OCI-LY1 (cell line): Measurements from ENCODE around the gene BMX.

Experiments
- CTCF ChIP-seq: fragments of 200-600 bp; sonication (generic), shearing (Covaris generic); IDR thresholded peaks from 2 replicates; pipeline ENCODE4 v1.5.1; 2017; ENCODE audit warnings: mild to moderate bottlenecking, antibody characterized with exemption, low read length, moderate library complexity, mixed read lengths
- EZH2 ChIP-seq: fragments of 200-600 bp; sonication (generic), shearing (Covaris generic); IDR thresholded peaks from 2 replicates; pipeline ENCODE4 v1.8.0; 2017; ENCODE audit warnings: borderline replicate concordance, mixed run types, mild to moderate bottlenecking, antibody characterized with exemption, low read length, moderate library complexity, mixed read lengths

- TF ChIP-seq CTCF (peak; percentile 53), EZH2 (no peak)
Measured at GRCh38 chrX:15564981-15565579, 64.5 kb downstream of the BMX start.
